WTC11 (cell line): Measurements from ENCODE around the gene NEURL2. TPM values are rescaled to one million over a fixed set of nuclear protein-coding genes. Genes with fewer than 3 reads are reported as not detected.

Experiments
- ATAC-seq: fragments of 200-7000 bp; cut with Tn5 transposase; 2 replicates; pipeline ENCODE4 v1.10.0; 2021; ENCODE audit warnings: mild to moderate bottlenecking, moderate library complexity
- CTCF ChIA-PET: fragments of 300-600 bp; sonication (Branson Sonifier 250); formaldehyde crosslinking; loops from one replicate; lab custom pipeline; 2021; ENCODE audit warnings: antibody characterized with exemption; lab: Charles Lee
- POLR2A ChIA-PET: fragments of 350-600 bp; sonication (Branson Sonifier 250); formaldehyde crosslinking; loops from one replicate; lab custom pipeline; 2021; ENCODE audit warnings: antibody characterized with exemption; lab: Charles Lee
- DNase-seq: peaks from one replicate; pipeline ENCODE4 v3.0.0; 2021; ENCODE audit warnings: low spot score
- H3K27ac Mint-ChIP-seq: 2 replicates; pipeline ENCODE4 v1.8.0; 2021; ENCODE audit warnings: mixed read lengths
- H3K27me3 Mint-ChIP-seq: 2 replicates; pipeline ENCODE4 v1.8.0; 2021; ENCODE audit warnings: low read depth, mild to moderate bottlenecking, moderate library complexity, mixed read lengths
- H3K36me3 Mint-ChIP-seq: 2 replicates; pipeline ENCODE4 v1.8.0; 2021; ENCODE audit warnings: mixed read lengths
- H3K4me1 Mint-ChIP-seq: 2 replicates; pipeline ENCODE4 v1.8.0; 2022; ENCODE audit warnings: mixed read lengths
- H3K4me3 Mint-ChIP-seq: 2 replicates; pipeline ENCODE4 v1.8.0; 2021; ENCODE audit warnings: mild to moderate bottlenecking, moderate library complexity, mixed read lengths
- H3K9me3 Mint-ChIP-seq: 2 replicates; pipeline ENCODE4 v1.8.0; 2021; ENCODE audit warnings: mixed read lengths
- AFF4 ChIP-seq: sonication (generic); formaldehyde crosslinking; IDR thresholded peaks from 2 replicates; pipeline ENCODE4 v1.8.1; 2023; ENCODE audit warnings: mild to moderate bottlenecking, missing genetic modification reagents, borderline replicate concordance
- CREM ChIP-seq: sonication (generic); formaldehyde crosslinking; IDR thresholded peaks from 2 replicates; pipeline ENCODE4 v1.8.1; 2022; ENCODE audit warnings: mild to moderate bottlenecking, missing genetic modification reagents, moderate library complexity
- CTCF ChIP-seq: fragments of 200-600 bp; IDR thresholded peaks from 2 replicates; pipeline ENCODE4 v1.8.0; 2022; ENCODE audit warnings: antibody characterized with exemption
- FOXP1 ChIP-seq: sonication (generic); formaldehyde crosslinking; IDR thresholded peaks from 2 replicates; pipeline ENCODE4 v1.8.0; 2022; ENCODE audit warnings: missing genetic modification reagents, mild to moderate bottlenecking, moderate library complexity, borderline replicate concordance
- GABPB1 ChIP-seq: sonication (generic); formaldehyde crosslinking; IDR thresholded peaks from 2 replicates; pipeline ENCODE4 v1.8.1; 2023; ENCODE audit warnings: mild to moderate bottlenecking, missing genetic modification reagents
- GRHL2 ChIP-seq: fragments of 250-450 bp; sonication (Bioruptor Pico); IDR thresholded peaks from 2 replicates; pipeline ENCODE4 v1.8.0; 2022; ENCODE audit warnings: mild to moderate bottlenecking, moderate library complexity; ENCODE audit not compliant: insufficient replicate concordance, severe bottlenecking
- GTF2I ChIP-seq: fragments of 250-450 bp; sonication (Bioruptor Pico); conservative IDR thresholded peaks from 2 replicates; pipeline ENCODE4 v1.4.0; 2021; ENCODE audit warnings: mild to moderate bottlenecking
- MLX ChIP-seq: sonication (generic); formaldehyde crosslinking; IDR thresholded peaks from 2 replicates; pipeline ENCODE4 v1.8.1; 2023; ENCODE audit warnings: mild to moderate bottlenecking, missing genetic modification reagents, moderate library complexity
- MXD4 ChIP-seq: fragments of 250-450 bp; sonication (Bioruptor Pico); IDR thresholded peaks from 2 replicates; pipeline ENCODE4 v1.8.0; 2021; ENCODE audit warnings: mild to moderate bottlenecking, moderate library complexity, borderline replicate concordance
- MYBL2 ChIP-seq: sonication (generic); formaldehyde crosslinking; IDR thresholded peaks from 2 replicates; pipeline ENCODE4 v1.8.1; 2023; ENCODE audit warnings: mild to moderate bottlenecking, moderate library complexity, missing genetic modification reagents
- NR3C1 ChIP-seq: sonication (generic); formaldehyde crosslinking; conservative IDR thresholded peaks from 2 replicates; pipeline ENCODE4 v1.8.1; 2023; ENCODE audit warnings: low read depth, mild to moderate bottlenecking, missing genetic modification reagents
- SMAD3 ChIP-seq: sonication (generic); formaldehyde crosslinking; IDR thresholded peaks from 2 replicates; pipeline ENCODE4 v1.8.0; 2022; ENCODE audit warnings: missing genetic modification reagents, mild to moderate bottlenecking, borderline replicate concordance
- ZNF121 ChIP-seq: sonication (generic); formaldehyde crosslinking; IDR thresholded peaks from 2 replicates; pipeline ENCODE4 v1.8.0; 2023; ENCODE audit warnings: missing genetic modification reagents
- total RNA-seq: library from RNA; stranded (reverse); gene quantifications from 3 replicates; pipeline ENCODE4 v1.2.3, GENCODE V29; 2021
- TF ChIP-seq, protein P1 (sequence below): sonication (generic); formaldehyde crosslinking; IDR thresholded peaks from 2 replicates; pipeline ENCODE4 v1.8.0; 2023; ENCODE audit warnings: missing genetic modification reagents
- TF ChIP-seq, protein P2 (sequence below): fragments of 250-450 bp; sonication (Bioruptor Pico); IDR thresholded peaks from 2 replicates; pipeline ENCODE4 v1.9.0; 2021; ENCODE audit warnings: mild to moderate bottlenecking

The NEURL2 gene
- total RNA-seq, 1 experiment from 2014 or later = 6.6 TPM

DNA sequence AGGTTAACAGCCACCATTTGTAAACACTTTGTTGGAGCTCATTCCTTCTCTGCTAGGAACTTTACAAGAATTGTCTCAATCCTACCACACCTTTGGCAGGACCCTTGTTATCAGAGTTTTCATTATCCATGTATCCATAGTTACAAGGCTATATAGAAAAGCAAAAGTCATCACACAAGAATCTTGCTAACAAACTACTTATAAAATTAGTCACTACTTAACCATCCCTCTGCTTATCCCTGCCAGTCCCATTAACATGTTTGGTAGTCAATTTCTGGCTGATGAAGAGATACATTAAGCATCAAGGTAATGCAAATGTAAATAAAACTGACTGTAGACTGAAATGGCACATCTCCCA is 23.2 kb downstream of the NEURL2 start:
- ChIA-PET POLR2A (no interaction called here), CTCF (interaction anchor here (1.7 kb wide), 1 partner anchor 22 kb away, joined by 4 read pairs; no protein-coding TSS in a partner anchor)
- Mint-ChIP-seq H3K4me1 (no peaks in the 10 kb centered on the region), H3K27me3 (no peaks in the 10 kb centered on the region), H3K27ac (no peak overlapping the region), H3K9me3 (no peaks in the 10 kb centered on the region), H3K36me3 (no peaks in the 10 kb centered on the region), H3K4me3 (no peak overlapping the region)
- DNase-seq (no peak), ATAC-seq (no peak)
- TF ChIP-seq MLX (CRISPR knock-in tag) (no peak), GRHL2 (CRISPR knock-in tag) (no peak), CREM (CRISPR knock-in tag) (no peak), FOXP1 (CRISPR knock-in tag) (no peak), SMAD3 (CRISPR knock-in tag) (no peak), MYBL2 (no peak), ZNF121 (CRISPR knock-in tag) (no peak), GTF2I (CRISPR knock-in tag) (no peak), CTCF (no peak), GABPB1 (CRISPR knock-in tag) (no peak), AFF4 (no peak)
- TF ChIP-seq, protein P1, sequence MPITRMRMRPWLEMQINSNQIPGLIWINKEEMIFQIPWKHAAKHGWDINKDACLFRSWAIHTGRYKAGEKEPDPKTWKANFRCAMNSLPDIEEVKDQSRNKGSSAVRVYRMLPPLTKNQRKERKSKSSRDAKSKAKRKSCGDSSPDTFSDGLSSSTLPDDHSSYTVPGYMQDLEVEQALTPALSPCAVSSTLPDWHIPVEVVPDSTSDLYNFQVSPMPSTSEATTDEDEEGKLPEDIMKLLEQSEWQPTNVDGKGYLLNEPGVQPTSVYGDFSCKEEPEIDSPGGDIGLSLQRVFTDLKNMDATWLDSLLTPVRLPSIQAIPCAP = no peak
- TF ChIP-seq, protein P2, sequence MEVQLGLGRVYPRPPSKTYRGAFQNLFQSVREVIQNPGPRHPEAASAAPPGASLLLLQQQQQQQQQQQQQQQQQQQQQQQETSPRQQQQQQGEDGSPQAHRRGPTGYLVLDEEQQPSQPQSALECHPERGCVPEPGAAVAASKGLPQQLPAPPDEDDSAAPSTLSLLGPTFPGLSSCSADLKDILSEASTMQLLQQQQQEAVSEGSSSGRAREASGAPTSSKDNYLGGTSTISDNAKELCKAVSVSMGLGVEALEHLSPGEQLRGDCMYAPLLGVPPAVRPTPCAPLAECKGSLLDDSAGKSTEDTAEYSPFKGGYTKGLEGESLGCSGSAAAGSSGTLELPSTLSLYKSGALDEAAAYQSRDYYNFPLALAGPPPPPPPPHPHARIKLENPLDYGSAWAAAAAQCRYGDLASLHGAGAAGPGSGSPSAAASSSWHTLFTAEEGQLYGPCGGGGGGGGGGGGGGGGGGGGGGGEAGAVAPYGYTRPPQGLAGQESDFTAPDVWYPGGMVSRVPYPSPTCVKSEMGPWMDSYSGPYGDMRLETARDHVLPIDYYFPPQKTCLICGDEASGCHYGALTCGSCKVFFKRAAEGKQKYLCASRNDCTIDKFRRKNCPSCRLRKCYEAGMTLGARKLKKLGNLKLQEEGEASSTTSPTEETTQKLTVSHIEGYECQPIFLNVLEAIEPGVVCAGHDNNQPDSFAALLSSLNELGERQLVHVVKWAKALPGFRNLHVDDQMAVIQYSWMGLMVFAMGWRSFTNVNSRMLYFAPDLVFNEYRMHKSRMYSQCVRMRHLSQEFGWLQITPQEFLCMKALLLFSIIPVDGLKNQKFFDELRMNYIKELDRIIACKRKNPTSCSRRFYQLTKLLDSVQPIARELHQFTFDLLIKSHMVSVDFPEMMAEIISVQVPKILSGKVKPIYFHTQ = no peak

DNA sequence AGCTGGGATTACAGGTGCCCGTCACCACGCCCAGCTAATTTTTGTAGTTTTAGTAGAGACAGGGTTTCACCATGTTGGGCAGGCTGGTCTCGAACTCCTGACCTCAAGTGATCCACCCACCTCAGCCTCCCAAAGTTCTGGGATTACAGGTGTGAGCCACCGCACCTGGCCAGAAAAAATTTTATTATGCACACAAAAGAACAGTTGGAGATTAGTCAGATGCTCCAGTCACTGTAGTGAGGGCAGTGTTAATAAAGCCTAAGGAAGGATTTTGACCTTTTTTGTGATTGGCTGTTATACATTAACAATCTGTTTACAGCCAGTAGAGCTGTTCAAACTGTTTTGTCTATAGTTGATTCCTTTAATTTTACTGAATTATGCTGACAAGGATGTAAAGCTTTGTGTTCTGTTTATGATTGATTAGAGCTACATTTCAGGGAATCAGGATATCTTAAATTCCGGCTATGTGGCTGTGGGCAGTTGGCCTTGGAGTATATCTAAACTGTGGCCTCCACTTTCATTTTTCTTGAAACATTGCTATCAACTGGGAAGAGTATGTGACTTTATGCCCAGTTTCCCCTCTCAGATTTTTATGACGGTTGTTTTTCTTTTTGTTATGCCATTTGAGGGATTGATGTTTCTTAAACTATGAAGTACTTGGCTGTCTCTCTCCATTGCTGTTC is 23.7 kb downstream of the NEURL2 start:
- ChIA-PET CTCF (interaction anchor here (1.7 kb wide), 1 partner anchor 23 kb away, joined by 4 read pairs; no protein-coding TSS in a partner anchor), POLR2A (no interaction called here)
- Mint-ChIP-seq H3K36me3 (no peaks in the 10 kb centered on the region), H3K9me3 (no peaks in the 10 kb centered on the region), H3K4me1 (no peaks in the 10 kb centered on the region), H3K27ac (no peak overlapping the region), H3K27me3 (no peaks in the 10 kb centered on the region), H3K4me3 (no peak overlapping the region)
- DNase-seq (no peak), ATAC-seq (no peak)
- TF ChIP-seq AFF4 = no peak
- no peak for TF ChIP-seq MXD4 (CRISPR knock-in tag)
- TF ChIP-seq NR3C1 (CRISPR knock-in tag) = no peak
- no peak for TF ChIP-seq GRHL2 (CRISPR knock-in tag)
